Ectodermal cell (in vitro differentiated cells): ENCODE results near the gene ATM.

Experiments used
- H3K27ac ChIP-seq: 2 replicates; pipeline ENCODE4 v1.7.0; 2013; ENCODE audit warnings: mild to moderate bottlenecking, low read depth, low read length; ENCODE audit not compliant: insufficient read depth, poor library complexity, severe bottlenecking
- H3K27me3 ChIP-seq: 2 replicates; pipeline ENCODE4 v1.7.0; 2013; ENCODE audit warnings: mild to moderate bottlenecking, low read length; ENCODE audit not compliant: insufficient read depth, control insufficient read depth, poor library complexity, severe bottlenecking
- H3K36me3 ChIP-seq: one replicate; pipeline ENCODE4 v1.7.0; 2013; ENCODE audit warnings: low read length; ENCODE audit not compliant: control insufficient read depth, insufficient read depth
- H3K4me1 ChIP-seq: one replicate; pipeline ENCODE4 v1.7.0; 2013; ENCODE audit warnings: low read length; ENCODE audit not compliant: control insufficient read depth, insufficient read depth
- H3K4me3 ChIP-seq: 2 replicates; pipeline ENCODE4 v1.7.0; 2013; ENCODE audit warnings: low read depth, low read length, control low read depth; ENCODE audit not compliant: insufficient read depth
- H3K9me3 ChIP-seq: 2 replicates; pipeline ENCODE4 v1.7.0; 2013; ENCODE audit warnings: mild to moderate bottlenecking, low read length, moderate library complexity; ENCODE audit not compliant: control insufficient read depth
- WGBS, 2 experiments: methylation state at CpG; one replicate each; pipeline ENCODE4 v1.1.7; 2013; ENCODE audit warnings: missing lambda C conversion rate in 2 of 2; 5-methylcytosine and 5-hydroxymethylcytosine counted together

ATM gene

DNA sequence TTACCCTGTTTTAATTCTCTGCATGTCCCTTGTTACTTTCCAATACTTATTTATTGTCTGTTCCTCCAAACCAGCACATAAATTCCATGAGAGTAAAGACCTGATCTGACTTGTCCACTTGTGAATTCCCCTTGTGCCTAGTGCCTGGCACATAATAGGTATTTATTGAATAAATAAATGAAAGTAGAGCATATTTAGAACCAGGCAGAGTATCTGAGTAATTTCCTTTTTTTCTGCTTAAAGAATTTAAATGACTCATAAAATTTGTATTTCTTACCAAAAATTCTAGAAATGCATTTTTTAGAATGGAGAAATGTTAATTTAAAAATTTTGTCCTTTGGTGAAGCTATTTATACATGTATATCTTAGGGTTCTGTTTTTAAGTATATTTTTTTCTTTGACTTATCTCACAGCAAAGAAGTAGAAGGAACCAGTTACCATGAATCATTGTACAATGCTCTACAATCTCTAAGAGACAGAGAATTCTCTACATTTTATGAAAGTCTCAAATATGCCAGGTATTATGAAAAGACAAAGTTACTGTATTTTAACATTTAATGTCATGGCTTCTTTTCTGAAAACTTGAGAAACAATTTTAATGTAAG lies 96.8 kb downstream of the ATM start:
- Histone ChIP-seq H3K27ac (no peak overlapping the region), H3K27me3 (no peaks in the 10 kb centered on the region), H3K4me1 (no peaks in the 10 kb centered on the region), H3K4me3 (no peak overlapping the region), H3K9me3 (no peaks in the 10 kb centered on the region), H3K36me3 (peaks cover 12% of the 10 kb centered on the region)

DNA sequence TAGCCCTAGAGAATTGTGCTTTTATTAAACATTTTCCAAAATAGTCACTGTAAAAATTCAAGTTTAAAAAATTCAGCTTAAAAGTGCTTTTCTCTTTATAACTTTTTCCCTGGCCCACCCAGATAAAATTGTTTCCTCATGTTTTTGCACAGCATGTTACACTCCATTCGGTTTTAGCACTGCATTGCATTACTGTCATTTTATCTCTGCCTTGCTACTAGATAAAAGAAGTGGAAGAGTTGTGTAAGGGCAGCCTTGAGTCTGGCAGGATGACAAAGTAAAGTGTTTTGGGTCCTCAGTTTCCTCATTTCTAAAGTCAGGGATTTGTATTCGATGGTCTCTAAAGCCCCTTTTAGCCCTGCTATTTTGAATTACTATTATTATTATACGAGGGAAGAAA lies 99.8 kb downstream of the ATM start:
- Histone ChIP-seq H3K4me3 (no peak overlapping the region), H3K27ac (no peak overlapping the region), H3K36me3 (peaks cover 10% of the 10 kb centered on the region), H3K27me3 (no peaks in the 10 kb centered on the region), H3K4me1 (no peaks in the 10 kb centered on the region), H3K9me3 (no peaks in the 10 kb centered on the region)
- WGBS, 2 experiments = 83 to 100% methylated on average over 1 to 2 of the region's 3 CpGs

GRCh38 chr11:108324587-108324986 lies 101.7 kb downstream of the ATM start:
- Histone ChIP-seq H3K36me3 (peaks cover 14% of the 10 kb centered on the region), H3K4me1 (no peaks in the 10 kb centered on the region), H3K4me3 (no peak overlapping the region), H3K27ac (no peak overlapping the region), H3K9me3 (no peaks in the 10 kb centered on the region), H3K27me3 (no peaks in the 10 kb centered on the region)

DNA sequence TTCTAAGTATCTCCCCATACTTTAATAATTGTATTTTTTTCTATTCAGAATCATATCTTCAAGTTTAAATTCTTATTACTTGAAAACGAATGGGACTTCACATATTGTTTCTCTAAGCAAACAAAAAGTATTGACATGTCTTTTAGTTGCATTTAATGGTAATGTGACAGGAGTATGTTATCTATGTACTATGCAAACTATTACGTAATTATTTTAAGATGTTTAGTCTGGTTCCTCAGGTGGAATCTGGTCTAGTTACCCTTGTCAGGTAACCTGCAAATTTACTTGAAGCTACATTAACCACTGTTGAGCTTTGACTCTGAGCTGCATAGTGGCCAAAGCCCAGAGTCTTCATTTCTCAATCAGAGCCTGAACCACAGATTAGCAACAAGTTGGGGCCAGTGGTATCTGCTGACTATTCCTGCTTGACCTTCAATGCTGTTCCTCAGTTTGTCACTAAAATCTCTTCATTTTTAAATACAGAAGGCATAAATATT lies 110.6 kb downstream of the ATM start:
- Histone ChIP-seq H3K27me3 (no peaks in the 10 kb centered on the region), H3K27ac (no peak overlapping the region), H3K9me3 (no peaks in the 10 kb centered on the region), H3K4me3 (no peak overlapping the region), H3K36me3 (peaks cover 31% of the 10 kb centered on the region), H3K4me1 (no peaks in the 10 kb centered on the region)
- 96 to 100% methylated on average over 1 to 2 of the region's 2 CpGs for WGBS, 2 experiments

DNA sequence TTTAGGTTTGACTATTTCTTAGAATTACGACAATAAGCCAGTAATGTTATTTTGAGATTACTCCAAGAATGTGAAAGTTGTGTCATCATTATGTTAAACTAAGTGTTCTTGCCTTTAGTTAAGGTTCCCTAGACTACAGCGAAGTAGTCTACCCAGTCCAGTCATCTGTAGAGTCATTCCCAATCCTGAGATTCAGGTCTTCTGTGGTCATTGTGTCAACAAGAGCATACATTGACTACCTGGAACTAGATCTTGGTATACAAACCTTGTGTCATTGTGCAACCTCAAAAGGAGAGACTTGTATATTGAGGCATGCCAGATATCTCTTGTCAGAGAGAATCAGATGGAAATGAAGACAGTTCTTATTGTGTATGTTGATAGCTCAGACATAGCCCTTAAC lies 115.9 kb downstream of the ATM start:
- H3K36me3 ChIP-seq = peaks cover 24% of the 10 kb centered on the region
- H3K4me3 ChIP-seq = no peak overlapping the region
- H3K27me3 ChIP-seq = no peaks in the 10 kb centered on the region
- no peak overlapping the region for H3K27ac ChIP-seq
- H3K9me3 ChIP-seq = no peaks in the 10 kb centered on the region
- WGBS, 2 experiments = 97 to 98% methylated on average over 2 of the region's 2 CpGs
- H3K4me1 ChIP-seq = no peaks in the 10 kb centered on the region

DNA sequence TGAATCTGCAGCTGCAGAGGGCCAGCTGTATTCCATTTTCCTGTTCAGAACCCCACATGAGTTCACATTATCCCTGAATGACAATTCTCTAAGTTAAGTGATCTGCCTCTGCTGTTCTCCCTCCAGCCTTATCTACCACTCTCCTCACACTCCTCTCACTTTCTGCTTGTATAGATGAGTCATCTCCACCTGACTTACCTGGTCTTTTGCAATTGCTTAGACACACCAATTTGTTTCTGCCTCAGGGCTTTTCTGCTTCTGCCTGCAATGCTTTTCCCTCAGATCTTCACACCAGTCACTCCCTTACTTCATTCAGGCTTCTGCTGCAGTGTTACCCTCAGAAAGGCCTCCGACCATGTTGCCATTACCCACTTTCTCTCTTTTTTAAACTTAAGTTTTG lies 118.1 kb downstream of the ATM start:
- Histone ChIP-seq H3K27me3 (no peaks in the 10 kb centered on the region), H3K4me1 (no peaks in the 10 kb centered on the region), H3K27ac (no peak overlapping the region), H3K4me3 (no peak overlapping the region), H3K9me3 (no peaks in the 10 kb centered on the region), H3K36me3 (peaks cover 9% of the 10 kb centered on the region)
- 100% methylated on average over 1 of the region's 1 CpG for WGBS, 2 experiments

GRCh38 chr11:108341654-108342053 lies 118.8 kb downstream of the ATM start:
- WGBS, 2 experiments = 91 to 96% methylated on average over 3 of the region's 4 CpGs
- peaks cover 6% of the 10 kb centered on the region for H3K36me3 ChIP-seq

DNA sequence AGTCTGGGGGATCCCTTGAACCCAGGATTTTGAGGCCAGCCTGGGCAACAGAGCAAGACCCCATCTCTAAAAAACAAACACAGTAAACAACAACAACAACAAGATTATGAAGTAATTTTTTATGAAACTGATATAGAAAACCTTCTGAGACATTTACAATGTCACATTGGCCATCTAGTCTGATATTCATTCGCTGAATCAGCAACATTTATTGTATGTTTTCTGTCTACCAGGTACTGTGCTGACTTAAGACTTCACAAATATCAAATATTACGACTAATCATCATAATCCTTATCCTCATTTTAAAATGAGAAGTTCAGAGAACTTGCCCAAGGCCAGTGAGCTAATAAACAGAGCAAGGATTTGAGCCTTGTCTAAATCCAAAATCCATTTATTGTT lies 120.8 kb downstream of the ATM start:
- Histone ChIP-seq H3K4me3 (no peak overlapping the region), H3K27ac (no peak overlapping the region), H3K4me1 (no peaks in the 10 kb centered on the region), H3K9me3 (no peaks in the 10 kb centered on the region), H3K27me3 (no peaks in the 10 kb centered on the region), H3K36me3 (no peaks in the 10 kb centered on the region)
- WGBS, 2 experiments = 98 to 100% methylated on average over 2 of the region's 2 CpGs

More at GRCh38 chr11:108341654-108342053, 118.8 kb downstream of the ATM start:
- H3K9me3 ChIP-seq = no peaks in the 10 kb centered on the region
- H3K4me3 ChIP-seq = no peak overlapping the region
- no peaks in the 10 kb centered on the region for H3K4me1 ChIP-seq
- H3K27ac ChIP-seq = no peak overlapping the region
- H3K27me3 ChIP-seq = no peaks in the 10 kb centered on the region

DNA sequence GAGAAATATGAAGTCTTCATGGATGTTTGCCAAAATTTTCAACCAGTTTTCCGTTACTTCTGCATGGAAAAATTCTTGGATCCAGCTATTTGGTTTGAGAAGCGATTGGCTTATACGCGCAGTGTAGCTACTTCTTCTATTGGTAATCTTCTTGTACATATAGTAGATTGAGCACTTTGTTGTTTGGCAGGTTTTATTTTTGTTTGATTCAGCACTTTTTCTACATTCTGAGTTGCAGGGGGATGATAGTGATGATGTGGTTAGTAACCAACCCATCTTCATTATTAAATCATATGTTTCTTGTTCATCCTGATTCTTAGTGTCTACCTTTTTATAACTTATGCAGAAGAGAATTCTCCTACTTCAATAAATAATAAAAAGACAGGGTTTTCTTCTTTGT lies 122.9 kb downstream of the ATM start:
- H3K36me3 ChIP-seq = no peaks in the 10 kb centered on the region

GRCh38 chr11:108346451-108346850 lies 123.6 kb downstream of the ATM start:
- Histone ChIP-seq H3K9me3 (no peaks in the 10 kb centered on the region), H3K27me3 (no peaks in the 10 kb centered on the region), H3K4me3 (no peak overlapping the region), H3K36me3 (peaks cover 2% of the 10 kb centered on the region), H3K4me1 (no peaks in the 10 kb centered on the region), H3K27ac (no peak overlapping the region)

More for the DNA sequence above, 122.9 kb downstream of the ATM start:
- H3K4me3 ChIP-seq = no peak overlapping the region
- H3K9me3 ChIP-seq = no peaks in the 10 kb centered on the region
- no peaks in the 10 kb centered on the region for H3K4me1 ChIP-seq
- WGBS, 2 experiments = 93 to 98% methylated on average over 4 of the region's 4 CpGs
- H3K27ac ChIP-seq = no peak overlapping the region
- H3K27me3 ChIP-seq = no peaks in the 10 kb centered on the region

DNA sequence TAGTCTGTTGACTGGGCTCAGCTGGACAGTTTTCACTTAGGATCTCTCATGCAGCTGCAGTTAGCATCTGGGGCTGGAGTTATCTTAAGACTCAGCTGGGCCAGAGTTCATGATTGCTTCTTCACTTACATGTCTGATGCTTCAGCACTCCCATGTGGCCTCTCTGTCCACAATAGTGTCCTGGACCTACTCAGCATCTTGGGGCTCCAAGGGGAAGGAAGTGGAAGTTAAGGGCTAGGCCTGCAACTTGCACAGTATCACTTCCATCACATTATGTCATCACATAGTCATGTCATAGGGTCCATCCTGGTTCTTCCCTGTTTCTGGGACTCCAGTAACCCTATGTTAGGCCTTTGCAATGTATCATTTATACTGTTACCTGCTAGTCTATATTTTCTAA lies 128.6 kb downstream of the ATM start:
- Histone ChIP-seq H3K9me3 (no peaks in the 10 kb centered on the region), H3K27ac (no peak overlapping the region), H3K4me1 (no peaks in the 10 kb centered on the region), H3K4me3 (no peak overlapping the region), H3K27me3 (no peaks in the 10 kb centered on the region), H3K36me3 (peaks cover 11% of the 10 kb centered on the region)
